HG02763 (cell line): ENCODE data around the gene CA10.

Experiments used
- ATAC-seq: cut with Tn5 transposase; IDR thresholded peaks from one replicate; pipeline ENCODE4 v1.9.1; 2021; ENCODE audit warnings: mild to moderate bottlenecking, moderate library complexity; ENCODE audit not compliant: unreplicated experiment

The CA10 gene

DNA sequence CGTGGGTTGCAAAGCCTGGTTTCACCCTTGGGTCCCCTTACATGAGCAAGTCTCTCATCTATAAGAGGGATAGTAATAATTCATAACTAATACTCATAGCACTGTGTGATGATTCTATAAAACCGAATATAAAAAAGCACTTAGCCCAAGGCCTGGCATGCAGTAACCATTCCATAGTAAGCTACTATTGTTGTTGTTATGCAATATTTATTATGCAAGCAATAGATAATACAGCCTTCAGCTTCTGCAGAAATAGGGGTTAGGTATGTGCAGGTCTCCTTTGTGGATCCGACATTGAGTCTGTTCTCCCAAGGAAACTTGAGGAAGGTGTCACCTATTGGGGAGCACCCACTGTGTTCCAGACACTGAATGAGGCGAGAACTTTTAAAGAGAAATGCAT is 497.1 kb downstream of the CA10 start:
- ATAC-seq: no peak

DNA sequence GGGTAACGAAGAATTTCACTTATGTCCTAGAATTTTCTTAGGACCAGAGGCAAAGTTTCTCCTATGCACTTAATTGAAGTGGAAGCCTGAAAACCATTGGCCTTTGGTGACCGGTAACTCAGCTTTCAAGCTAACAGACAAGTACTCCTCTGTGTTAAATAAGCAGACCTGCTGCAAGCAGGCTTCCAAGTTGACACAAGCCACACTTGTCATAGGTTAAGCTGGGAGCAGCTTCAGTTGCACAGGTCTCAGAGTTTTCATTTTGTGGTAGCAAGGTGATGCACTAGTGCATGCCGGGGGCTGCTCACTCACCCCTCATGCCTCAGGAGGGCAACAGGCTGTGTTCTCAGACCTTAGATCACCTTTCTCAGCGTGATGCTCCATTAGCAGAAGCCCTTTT is 498.2 kb downstream of the CA10 start:
- ATAC-seq: no peak

DNA sequence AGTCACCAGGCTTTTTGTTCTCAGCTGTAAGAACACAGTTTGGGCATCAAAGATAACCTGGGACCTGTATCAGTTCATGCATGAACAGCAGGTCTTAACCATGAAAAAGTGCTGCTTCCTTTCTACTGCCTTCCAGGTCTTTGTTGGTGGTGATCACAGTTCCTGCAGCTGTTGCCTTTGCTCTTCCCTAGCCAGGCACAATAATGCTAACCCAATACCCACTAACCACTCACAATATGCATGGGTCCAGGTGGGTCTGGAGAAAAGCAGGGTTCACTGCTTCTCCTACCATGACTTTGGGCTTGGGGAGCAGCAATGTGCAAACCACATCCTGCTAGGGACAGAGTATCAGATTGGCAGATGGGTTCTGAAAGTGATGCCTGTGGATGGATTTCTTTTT is 501.3 kb downstream of the CA10 start:
- ATAC-seq: no peak

DNA sequence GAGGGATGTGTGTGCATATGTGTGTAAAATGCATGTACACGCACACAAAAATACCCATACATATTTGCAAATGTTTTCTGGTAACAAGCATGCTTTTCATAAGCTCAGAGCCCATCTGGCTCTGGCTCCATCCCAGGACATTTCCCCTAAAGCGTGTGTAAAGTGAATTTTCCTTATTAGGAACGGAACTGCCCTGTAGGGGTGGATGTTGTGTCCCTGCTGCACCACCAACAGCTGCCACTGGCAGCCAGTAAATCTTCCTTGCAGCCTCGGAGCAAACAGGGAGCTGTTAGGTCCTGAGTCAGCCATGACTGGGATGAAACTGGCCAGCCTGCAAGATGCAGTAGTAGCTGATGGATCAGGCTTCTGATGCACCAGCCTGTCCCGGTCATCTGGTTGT is 504.6 kb downstream of the CA10 start:
- no peak for ATAC-seq

DNA sequence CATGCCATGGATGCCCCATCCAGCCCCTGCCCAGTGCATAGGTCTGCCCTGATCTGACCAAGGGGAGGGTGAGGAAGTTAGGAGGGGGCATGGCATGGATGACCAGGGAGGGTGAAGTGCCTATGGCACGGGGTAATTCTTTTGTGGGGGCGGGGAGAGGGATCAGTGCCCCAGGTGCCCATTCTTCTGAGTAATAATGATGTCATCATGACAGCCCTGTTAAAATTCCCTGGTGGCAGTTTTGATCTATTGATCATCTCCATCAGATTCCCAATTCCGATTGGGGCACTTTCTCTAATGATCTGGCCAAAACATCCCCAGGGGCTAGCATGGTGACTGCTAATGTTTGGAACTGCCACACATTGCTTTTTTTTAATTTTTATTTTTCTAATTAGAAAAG is 506.0 kb downstream of the CA10 start:
- no peak for ATAC-seq

DNA sequence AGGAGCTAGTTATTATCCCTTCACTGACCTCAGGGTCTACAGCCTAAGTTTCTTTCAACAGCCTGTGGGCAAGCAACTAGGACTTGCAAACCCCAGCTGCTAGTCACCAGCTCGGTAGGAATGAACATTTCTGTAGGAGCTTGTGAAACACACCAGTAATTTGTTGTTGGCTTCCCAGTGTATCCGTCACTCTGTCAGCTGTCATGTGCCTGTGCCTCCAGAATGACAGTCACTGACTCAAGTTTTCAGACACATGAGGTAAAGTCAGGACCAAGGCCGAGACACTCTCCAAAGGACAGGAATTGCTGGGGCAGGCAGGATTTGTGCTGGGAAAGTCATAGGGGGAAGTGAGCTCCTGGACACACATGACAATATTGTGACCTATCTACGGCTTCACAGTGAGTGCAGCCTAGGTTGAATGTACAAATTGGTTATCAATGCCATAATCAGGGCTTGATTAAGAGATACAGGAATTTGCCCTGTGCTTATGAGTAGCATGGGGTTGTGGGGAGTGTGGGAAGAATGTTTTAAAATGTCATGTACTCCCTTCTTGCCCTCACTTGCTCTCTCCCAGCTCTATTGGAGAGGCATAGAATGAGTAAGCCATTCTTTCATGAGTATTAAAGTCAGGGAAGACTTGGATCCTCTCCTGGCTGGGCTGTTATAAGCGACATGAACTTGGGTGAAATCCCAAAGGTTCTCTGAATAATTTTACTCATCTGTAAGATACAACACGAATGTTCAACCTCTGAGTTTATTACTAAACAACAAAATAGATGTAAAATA is 506.8 kb downstream of the CA10 start:
- ATAC-seq: no peak

DNA sequence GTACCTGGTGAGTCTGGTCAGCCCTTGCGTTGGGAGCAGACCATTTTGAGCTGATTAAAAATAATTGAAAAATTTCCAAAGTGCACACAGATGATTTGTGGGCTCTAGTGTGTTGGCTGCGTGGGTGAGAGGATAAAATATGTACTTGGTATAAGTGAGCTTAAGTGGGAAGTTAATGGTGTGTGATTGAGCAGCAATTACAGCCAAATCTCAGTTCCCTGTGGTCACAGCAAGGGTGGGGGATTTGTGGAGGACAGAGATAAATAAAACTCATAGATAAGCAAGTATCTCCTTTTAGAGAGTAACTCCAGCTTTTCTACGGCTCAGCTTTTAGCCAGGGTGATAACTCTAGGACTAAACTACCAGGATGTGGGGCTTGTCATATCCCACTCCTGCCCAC is 507.7 kb downstream of the CA10 start:
- ATAC-seq: no peak

DNA sequence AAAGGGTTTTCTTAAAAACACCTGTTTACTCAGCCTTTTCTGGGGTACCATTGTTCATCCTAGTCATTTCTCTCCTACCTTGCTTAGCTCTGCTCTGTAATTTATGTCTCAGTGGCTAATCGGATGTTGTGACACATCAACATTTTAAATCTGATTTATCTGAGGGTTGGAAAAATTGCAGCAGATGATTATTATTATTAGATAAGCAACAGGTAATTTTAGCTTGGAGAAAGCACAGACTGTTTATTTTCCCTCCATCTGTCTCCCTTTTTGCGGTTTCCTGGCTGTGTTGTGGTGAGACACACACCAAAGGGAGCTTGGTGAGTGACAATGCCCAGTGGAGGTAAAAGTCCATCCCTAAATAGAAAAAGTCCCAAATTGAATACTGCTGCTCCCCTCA is 508.3 kb downstream of the CA10 start:
- no peak for ATAC-seq

DNA sequence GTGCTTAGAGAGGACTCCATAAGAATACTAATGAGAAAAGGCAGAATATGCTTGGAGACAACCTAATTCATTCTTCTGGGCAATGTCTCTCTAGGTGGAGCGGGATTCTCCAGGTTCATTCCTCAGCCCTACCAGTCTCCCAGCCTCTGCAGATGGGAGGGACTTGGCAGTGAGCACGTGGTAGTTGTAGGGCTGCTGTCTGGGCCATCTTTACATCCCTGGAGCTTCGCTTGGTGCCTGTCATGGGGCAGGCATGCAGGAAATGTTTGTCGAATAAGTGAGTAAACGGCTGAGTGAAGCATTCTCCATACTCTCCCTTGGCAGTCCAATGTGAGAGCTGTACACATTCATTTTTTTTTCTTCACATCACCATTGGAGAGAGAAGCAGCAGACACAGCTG is 510.7 kb downstream of the CA10 start:
- no peak for ATAC-seq

DNA sequence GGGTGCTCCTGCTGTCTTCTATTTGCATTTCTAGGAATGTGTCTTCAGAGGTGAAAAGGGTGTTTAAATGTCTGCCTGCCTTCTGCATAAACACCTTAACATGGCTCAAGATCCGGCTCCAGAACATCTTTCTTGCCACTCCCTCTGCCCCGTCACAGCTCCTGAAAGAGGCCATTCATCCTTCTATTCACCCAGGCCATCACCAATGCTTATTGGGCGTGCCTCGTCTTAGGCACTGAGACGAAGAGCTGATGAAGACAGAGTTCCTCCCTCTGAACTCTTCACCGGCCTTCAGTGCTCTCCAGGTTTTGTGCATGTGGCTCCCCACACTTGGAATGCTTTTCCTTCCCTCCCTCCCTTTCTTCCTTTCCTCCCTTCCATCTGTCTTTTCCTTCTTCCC is 511.4 kb downstream of the CA10 start:
- no peak for ATAC-seq

DNA sequence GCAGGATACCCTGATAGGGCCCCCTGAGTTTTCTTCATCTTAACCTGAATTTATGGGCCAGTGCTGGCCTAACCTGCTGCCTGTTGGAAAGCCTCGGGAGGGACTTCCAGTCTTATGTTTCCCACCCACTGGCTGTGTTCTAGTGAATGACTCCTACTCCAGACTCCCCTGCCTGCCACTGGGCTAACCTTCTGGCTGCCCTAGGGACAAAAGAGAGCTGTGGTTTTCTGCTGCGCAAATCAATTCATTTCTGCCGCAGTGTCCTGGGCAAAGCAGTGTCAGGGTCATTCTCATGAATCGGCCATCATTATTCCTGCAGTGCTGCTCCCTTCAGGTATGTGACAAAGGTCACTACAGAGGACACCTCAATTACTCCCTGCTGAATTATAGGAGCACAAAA is 512.0 kb downstream of the CA10 start:
- no peak for ATAC-seq

DNA sequence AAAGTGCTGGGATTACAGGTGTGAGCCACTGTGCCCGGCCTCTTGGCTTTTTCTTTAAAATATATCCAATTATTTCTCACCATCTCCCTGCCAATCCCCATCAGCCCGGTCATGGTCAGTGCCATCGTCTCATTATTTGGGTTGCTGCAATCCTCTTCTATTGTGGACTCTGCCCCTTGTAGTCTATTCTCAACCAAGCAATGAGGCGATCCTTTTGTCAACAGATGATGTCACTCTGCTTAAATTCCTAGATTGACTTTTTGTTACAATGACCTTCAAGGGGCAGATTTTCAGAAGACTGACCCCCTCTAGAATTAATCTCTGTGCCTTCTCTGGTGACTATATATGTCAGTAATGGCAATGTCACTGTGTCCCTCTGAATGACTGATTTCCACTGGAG is 513.5 kb downstream of the CA10 start:
- no peak for ATAC-seq

DNA sequence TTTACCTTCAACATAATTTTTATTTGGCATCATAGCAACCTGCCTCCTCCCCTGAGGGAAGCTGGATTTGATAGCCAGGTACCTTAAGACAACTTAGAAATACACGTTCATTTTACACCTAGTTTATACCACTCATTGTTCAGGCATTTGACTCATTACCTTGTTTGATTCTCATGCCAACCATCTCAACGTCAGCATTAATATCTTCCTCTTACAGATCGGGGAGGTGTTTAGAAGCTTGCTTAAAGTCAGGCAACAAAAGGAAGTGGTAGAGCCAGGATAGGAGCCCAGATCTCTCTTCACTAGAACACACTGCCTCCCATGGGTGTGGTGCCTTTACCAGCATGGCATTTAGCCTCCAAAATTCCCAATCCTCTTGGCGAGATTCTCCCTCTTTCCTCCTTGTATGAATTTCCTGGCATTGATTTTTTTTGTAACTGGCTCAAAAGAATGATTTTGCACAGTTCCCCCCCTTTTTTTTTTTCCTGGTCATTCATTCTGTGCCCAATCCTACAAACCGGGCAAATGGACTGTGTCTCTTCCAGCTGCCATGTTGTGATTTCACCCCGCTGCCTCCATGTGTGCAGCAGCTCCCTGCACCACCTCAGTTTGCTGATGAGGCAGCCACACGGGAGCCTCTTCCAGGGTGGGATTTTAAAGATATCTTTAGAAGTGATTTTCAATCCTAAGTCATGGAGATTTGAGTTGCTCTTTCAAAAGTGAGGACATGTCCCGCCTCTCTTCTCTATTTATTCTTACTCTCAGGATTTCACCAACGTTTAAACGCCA is 514.6 kb downstream of the CA10 start:
- ATAC-seq: no peak

DNA sequence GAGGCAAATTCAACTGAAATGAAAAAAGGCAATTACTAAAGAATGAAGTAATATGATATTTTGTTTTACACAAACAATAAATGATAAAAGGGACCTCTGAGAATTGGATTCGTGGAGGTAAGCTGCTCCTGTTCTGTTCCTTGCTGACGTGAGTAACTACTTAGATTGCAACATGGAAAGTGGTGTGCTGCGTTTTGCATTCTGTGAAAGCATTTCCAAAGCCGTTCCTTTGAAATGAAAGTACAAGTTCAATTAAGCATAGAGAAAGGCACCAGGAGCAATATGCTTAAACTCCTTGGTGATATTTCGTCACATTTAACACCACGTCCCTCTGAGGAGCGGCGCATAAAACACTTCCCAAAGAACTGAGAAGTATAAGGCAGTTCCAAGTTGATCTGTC is 516.5 kb downstream of the CA10 start:
- ATAC-seq: no peak

DNA sequence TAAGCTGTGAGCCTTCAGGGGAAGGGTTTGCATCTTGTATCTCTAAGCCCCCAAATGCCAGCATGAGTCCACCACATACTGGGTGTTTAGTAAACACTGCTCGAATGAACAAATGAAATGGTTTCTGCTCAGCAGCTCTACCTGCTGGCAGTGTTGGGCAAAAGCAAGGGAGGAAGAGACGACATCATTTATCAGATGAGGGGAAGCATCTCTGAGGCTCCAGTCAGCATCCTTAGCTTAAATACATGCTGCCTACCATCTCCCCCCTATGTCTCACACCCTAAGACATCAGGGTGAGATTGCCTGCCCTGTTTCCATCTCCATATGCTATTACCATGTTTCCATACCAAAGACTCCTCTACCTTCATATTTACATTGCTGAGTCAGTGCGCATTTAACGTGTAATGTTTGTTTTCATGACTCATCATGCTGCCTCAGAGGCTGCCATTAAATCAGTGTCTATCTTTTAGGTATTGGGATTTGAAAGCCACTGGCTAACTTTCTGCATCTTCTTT is 518.3 kb downstream of the CA10 start:
- ATAC-seq: no peak

DNA sequence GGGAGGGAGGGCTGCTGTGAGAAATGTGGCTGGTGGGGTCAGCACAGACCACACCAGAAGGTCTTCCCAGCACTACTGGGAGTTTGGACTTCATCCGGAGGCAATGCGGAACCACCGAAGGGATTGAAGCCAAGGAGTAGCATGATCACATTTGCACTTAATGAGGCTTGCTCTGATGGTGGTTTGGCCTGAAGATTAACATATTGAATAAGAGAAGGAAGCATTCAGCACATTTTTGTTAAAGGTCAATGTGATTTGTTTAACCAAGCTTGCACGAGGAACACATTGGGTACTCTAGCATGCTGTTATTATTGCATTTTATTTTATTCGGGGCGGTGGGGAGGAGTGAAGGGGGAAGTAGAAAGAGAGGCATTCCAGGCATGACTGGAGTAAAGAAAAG is 519.5 kb downstream of the CA10 start:
- ATAC-seq: no peak

DNA sequence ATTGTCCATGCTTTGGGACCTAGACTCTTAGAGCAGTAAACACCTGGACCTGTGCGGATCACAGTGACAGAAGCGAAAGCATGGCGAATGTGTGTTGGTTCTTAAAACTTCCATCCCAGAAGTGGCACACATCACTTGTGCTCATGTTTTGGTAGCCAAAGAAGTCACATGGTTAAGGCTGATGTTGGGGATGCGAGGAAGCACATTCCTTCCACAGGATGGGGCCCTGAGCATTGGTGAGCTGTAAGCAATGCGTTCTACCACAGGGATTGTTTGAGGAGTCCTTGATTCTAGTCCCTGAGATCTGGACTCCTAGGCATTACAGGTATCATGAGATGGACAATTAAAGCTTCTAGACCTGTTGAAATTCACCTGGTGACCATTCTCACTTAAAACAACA is 522.2 kb downstream of the CA10 start:
- no peak for ATAC-seq

DNA sequence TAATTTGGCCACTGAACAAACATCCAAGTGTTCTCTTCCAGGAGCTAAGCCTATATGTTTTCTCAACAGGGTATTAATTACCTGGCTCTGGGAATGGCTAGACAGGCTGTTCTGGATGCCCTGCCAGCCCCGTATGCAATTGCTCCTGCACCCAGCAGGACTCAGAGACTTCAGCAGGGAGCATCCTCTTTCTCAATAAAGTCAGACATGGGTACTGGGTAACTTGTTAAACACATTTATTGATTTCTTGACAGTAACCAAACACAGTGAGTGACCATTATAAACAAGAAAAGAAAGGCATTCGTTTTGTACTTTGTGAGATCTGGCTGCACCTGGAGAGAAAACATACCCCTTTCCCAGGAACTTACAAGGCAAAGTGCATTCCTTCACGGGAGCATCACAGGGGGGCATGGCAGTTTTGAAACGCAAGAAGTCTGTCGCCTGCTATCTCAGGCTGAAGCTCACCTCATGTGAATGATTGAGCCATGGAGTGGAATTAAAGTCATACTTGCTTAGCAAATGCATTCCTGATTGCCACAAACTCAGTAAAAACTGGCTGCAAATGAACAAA is 528.3 kb downstream of the CA10 start:
- ATAC-seq: no peak

DNA sequence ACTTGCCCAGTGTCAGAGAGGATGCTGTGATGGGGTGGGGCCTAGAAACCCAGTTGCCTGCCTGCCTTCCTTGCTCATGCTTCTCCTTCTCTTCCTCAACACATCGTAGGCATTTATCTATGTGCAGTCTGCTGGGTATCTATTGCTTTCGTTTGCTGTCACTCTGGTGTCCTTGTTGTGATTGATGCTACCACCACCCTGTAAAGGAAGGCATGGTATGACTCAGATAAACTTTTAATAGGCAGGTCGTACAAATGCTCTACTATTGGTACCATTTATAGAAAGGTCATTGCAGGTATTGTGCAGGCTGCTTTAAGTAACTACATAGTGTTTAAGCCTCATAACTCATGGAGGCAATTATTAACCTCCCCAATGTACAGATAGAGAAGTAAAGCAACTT is 529.3 kb downstream of the CA10 start:
- ATAC-seq: no peak

DNA sequence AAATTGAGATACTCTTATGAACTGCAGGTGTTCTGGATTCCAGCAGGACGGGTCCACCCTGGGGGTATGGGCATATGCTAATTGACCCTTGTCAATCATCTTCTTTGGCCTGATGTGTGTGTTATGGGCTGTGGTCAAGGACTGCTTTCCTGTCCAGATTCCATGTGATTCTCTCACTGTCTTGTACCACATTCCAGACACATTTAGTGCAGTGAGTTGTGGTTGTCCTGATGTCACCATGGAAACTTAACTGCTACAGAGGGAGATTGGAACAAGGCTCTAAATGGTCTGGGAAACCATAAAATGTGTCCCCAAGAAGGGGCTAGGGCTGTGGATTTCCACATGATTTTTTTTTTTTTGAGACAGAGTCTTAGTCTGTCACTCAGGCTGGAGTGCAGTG is 530.7 kb downstream of the CA10 start:
- no peak for ATAC-seq

DNA sequence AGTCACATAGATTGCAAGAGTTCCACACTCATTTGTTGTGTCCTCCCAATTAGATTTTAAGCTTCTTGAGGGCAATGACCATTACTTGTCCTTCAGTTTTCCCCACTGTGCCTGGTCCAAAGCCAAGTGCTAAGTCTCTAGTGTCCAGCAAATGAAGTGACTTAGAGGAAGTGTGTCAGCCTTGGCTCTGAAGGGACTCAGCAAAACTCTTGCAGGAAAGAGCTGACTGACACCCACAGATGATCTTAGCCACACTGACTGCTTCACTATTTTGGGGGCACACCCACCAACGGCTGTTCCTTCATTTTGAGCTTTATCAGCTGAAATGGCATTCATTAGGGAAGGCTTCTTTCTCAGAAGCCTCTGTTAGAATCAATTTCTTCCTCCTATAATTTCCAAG is 540.0 kb downstream of the CA10 start:
- ATAC-seq: no peak

DNA sequence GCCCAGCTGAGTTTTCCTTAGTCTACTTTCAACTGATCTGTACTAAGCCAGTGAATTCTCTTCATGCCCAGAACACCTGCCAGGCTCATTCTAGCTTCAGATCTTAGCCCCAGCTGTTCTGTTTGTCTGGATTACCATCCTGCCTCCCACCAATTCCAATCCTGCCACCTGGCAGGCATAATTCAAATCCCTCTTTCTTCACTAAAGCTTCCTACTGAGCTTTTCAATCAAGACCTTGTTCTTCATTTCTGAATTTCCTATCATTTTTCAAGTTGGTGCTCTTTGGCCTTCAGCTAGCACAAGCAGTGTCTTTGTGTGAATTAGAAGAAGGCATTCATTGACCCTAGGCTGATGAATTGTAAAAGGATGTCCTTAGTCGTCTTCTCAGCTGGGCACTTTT is 540.5 kb downstream of the CA10 start:
- ATAC-seq: no peak
